Colonic mucosa (tissue), 4 donors: ENCODE results near the gene DARS1. TPM values are rescaled to one million over a fixed set of nuclear protein-coding genes. Genes with fewer than 3 reads are reported as not detected.
A peak's percentile ranks its signal among the peaks of the same experiment; 100 is the strongest.
"Not testable (repeated sequence)": the region's sequence is repeated elsewhere in the genome, so short reads cannot be mapped to it uniquely, and the experiment has no call there.

Experiments used
- DNase-seq: peaks from one replicate; pipeline ENCODE4 v3.0.0-alpha.2; 2020
- H3K27ac ChIP-seq: fragments of 200-600 bp; one replicate; pipeline ENCODE4 v1.8.0; 2021
- H3K27me3 ChIP-seq: fragments of 200-600 bp; one replicate; pipeline ENCODE4 v1.8.0; 2021
- H3K36me3 ChIP-seq: fragments of 200-600 bp; one replicate; pipeline ENCODE4 v1.8.0; 2021
- H3K4me1 ChIP-seq: fragments of 200-600 bp; one replicate; pipeline ENCODE4 v1.8.0; 2021; ENCODE audit warnings: mild to moderate bottlenecking
- H3K4me3 ChIP-seq: fragments of 200-600 bp; one replicate; pipeline ENCODE4 v1.8.0; 2021
- H3K9ac ChIP-seq, 2 donors: one replicate each; pipeline ENCODE4 v1.7.0; 2013; ENCODE audit warnings: control low read depth in 2 of 2, low read depth in 2 of 2, low read length in 2 of 2
- H3K9me3 ChIP-seq: fragments of 200-600 bp; one replicate; pipeline ENCODE4 v1.8.0; 2021
- intact Hi-C: fragments of 100-400 bp; cut with DNase I; formaldehyde crosslinking; loops from one replicate; pipeline ENCODE4 v1.14.1; 2022
- total RNA-seq, 2 donors: library from RNA; stranded (reverse); fragmentation: NEBNext Ultra II Directional in 1 of 2; extraction: Animal tissue kit (Norgen Biotek cat#: 25700) in 1 of 2; gene quantifications; one replicate each; pipeline ENCODE4 v1.2.1, GENCODE V29; 2021
- TF ChIP-seq, protein P1 (sequence below): fragments of 200-600 bp; IDR thresholded peaks from one replicate; pipeline ENCODE4 v1.8.0; 2022; ENCODE audit warnings: antibody characterized with exemption, mild to moderate bottlenecking
- donor health status: healthy.
- donor health status: DM: no; HTN: no; CAD: no.
- donor health status: DM: no; HTN: no; CAD: no.

The DARS1 gene
- total RNA-seq, 2 donors from 2014 or later = 52.4 to 80.7 TPM

DNA sequence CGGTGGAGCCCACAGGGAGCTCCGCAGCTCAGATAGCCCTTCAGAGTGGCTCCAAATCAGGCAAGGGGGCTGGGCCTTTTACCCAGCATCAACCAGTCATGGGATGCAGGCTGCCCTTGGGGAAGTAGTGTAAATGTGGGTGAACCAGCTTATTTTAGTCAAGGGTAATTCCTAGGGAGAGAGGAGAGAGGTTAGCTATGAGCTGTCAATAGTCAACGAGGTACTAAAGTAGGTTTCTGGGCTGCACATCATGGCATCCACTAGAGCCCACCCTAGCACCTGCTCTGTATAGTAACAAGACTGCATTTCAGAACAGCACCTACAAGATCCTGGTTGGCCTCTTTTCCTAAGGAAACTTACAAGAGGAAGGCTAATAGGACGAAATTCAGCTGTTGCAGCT lies 99.7 kb downstream of the DARS1 start:
- H3K9ac ChIP-seq = no peak overlapping the region
- no peak overlapping the region for H3K27ac ChIP-seq
- H3K36me3 ChIP-seq = no peaks in the 10 kb centered on the region
- no peaks in the 10 kb centered on the region for H3K4me1 ChIP-seq
- no peaks in the 10 kb centered on the region for H3K9me3 ChIP-seq
- H3K4me3 ChIP-seq = no peak overlapping the region
- intact Hi-C loops = no loop called here
- no peaks in the 10 kb centered on the region for H3K27me3 ChIP-seq
- DNase-seq = no peak
- TF ChIP-seq, protein P1, sequence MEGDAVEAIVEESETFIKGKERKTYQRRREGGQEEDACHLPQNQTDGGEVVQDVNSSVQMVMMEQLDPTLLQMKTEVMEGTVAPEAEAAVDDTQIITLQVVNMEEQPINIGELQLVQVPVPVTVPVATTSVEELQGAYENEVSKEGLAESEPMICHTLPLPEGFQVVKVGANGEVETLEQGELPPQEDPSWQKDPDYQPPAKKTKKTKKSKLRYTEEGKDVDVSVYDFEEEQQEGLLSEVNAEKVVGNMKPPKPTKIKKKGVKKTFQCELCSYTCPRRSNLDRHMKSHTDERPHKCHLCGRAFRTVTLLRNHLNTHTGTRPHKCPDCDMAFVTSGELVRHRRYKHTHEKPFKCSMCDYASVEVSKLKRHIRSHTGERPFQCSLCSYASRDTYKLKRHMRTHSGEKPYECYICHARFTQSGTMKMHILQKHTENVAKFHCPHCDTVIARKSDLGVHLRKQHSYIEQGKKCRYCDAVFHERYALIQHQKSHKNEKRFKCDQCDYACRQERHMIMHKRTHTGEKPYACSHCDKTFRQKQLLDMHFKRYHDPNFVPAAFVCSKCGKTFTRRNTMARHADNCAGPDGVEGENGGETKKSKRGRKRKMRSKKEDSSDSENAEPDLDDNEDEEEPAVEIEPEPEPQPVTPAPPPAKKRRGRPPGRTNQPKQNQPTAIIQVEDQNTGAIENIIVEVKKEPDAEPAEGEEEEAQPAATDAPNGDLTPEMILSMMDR = no peak

DNA sequence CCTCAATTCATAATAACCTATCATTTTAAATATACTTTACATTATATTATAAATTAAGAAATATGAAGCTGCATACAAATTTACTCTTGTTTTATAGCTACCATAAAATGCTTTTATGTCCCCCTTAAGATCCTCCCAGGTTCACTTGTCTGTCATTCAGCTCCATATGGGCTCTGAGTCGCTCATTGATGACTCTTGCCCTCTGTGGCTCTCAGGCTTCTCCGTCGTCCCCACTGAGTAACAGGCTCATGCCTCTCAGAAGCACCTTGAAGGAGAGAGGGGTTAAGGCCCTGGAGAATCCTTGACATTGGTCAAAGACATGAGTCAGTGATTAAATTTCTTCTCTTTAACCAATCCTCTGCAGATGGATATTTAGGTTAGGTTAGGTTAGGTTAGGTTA lies 103.0 kb downstream of the DARS1 start:
- H3K4me1 ChIP-seq = no peaks in the 10 kb centered on the region
- no peak overlapping the region for H3K9ac ChIP-seq
- intact Hi-C loops = no loop called here
- H3K27me3 ChIP-seq = no peaks in the 10 kb centered on the region
- no peak overlapping the region for H3K27ac ChIP-seq
- no peaks in the 10 kb centered on the region for H3K36me3 ChIP-seq
- no peak overlapping the region for H3K4me3 ChIP-seq
- H3K9me3 ChIP-seq = no peaks in the 10 kb centered on the region
- TF ChIP-seq, protein P1 = no peak
- DNase-seq = no peak

DNA sequence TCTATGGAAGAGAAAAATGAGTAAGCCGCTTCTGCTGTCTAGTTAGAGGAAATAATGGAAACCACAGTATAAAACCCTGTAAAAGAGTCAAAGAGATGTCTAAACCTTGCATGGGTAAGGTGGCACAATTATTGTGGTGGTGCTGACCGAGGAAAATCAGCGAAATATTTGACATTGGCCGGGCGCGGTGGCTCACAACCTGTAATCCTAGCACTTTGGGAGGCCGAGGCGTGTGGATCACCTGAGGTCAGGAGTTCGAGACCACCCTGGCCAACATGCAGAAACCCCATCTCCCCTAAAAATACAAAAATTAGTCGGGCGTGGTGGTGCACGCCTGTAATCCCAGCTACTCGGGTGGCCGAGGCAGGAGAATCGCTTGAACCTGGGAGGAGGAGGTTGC lies 108.7 kb downstream of the DARS1 start:
- intact Hi-C loops, H3K36me3 ChIP-seq, H3K27me3 ChIP-seq, DNase-seq, H3K27ac ChIP-seq, H3K9ac ChIP-seq, H3K9me3 ChIP-seq, H3K4me1 ChIP-seq: not testable (repeated sequence)
- H3K4me3 ChIP-seq = peak overlapping the region; percentile 96

DNA sequence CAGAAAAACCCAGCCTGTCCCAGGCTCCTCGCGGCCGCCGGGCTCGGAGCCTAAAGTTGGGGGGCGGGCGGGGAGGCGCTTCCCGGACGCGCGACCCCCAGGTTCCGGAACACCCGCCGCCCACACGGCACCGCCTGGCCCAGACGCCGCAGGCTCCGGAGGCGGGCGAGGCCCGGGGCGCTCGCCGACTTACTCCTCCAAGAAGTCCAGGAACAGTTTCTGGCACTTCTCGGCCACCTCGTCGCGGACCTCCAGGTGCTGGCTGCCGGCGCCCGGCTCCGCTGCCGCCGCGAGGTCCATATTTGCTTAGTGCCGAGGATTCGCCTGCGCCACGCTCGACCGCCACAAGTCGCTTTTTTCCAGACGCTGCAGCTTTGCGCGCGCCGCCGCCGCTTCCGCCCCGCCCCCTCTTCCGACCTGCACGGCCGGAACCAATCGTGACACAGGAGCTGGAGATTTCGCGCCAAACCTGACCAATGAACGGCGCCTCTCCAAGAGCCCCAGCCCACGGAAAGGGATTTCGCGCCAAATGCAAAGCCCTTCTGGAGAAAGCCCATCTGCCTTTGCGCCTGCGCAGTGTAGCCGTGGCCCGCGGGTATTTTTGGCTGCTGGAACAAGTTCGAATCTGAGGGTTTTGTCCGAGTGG lies 109.2 kb downstream of the DARS1 start, which contains the start of gene MCM6:
Gene MCM6 (minus strand): TSS at position 378 of the 646 bp plus-strand sequence. CDS start 78 bp downstream, at position 300.
- TF ChIP-seq, protein P1 = peak; percentile 16
- intact Hi-C loops = no loop called here
- H3K4me3 ChIP-seq = peak within 1 kb of the TSS; percentile 96
- DNase-seq = peak; percentile 99
- no peaks in the 10 kb centered on the region for H3K36me3 ChIP-seq
- H3K27ac ChIP-seq = peak within 1 kb of the TSS; percentile 82
- H3K4me1 ChIP-seq = no peaks in the 10 kb centered on the region
- H3K9me3 ChIP-seq = no peaks in the 10 kb centered on the region
- H3K9ac ChIP-seq = peak within 1 kb of the TSS; percentile 84
- H3K27me3 ChIP-seq = no peaks in the 10 kb centered on the region

GRCh38 chr2:135875491-135876065 lies 109.8 kb downstream of the DARS1 start:
- no peaks in the 10 kb centered on the region for H3K36me3 ChIP-seq
- no peaks in the 10 kb centered on the region for H3K4me1 ChIP-seq
- H3K9ac ChIP-seq = peak overlapping the region; percentile 84
- H3K4me3 ChIP-seq = peak overlapping the region; percentile 96
- intact Hi-C loops = no loop called here
- peak; percentile 53 for DNase-seq
- H3K9me3 ChIP-seq = no peaks in the 10 kb centered on the region
- H3K27me3 ChIP-seq = no peaks in the 10 kb centered on the region
- TF ChIP-seq, protein P1 = no peak
- peak overlapping the region; percentile 82 for H3K27ac ChIP-seq

- H3K9me3 ChIP-seq = no peaks in the 10 kb centered on the region
- H3K27ac ChIP-seq = no peak overlapping the region
- no peaks in the 10 kb centered on the region for H3K36me3 ChIP-seq
- H3K9ac ChIP-seq = no peak overlapping the region
- peak overlapping the region; percentile 96 for H3K4me3 ChIP-seq
- DNase-seq = no peak
- H3K27me3 ChIP-seq = no peaks in the 10 kb centered on the region
- H3K4me1 ChIP-seq = no peaks in the 10 kb centered on the region
- TF ChIP-seq, protein P1 = no peak
- intact Hi-C loops = no loop called here
Observed at GRCh38 chr2:135874777-135875365, 110.6 kb downstream of the DARS1 start.
